ENCODE measurements around the gene CIAO2A.

Gene CIAO2A

GRCh38 chr15:64032329-64032728 is 61.3 kb downstream of the CIAO2A start:
- no peak overlapping the region for H3K27ac ChIP-seq
- no peak for TF ChIP-seq CTCF (conservative IDR thresholded peaks at IDR 0.05)

GRCh38 chr15:64030123-64030522 is 63.5 kb downstream of the CIAO2A start:
- no peak for TF ChIP-seq CTCF (conservative IDR thresholded peaks at IDR 0.05)

GRCh38 chr15:64029633-64030032 is 64.0 kb downstream of the CIAO2A start:
- TF ChIP-seq CTCF (conservative IDR thresholded peaks at IDR 0.05) = no peak
- H3K27ac ChIP-seq = no peak overlapping the region

More at GRCh38 chr15:64030123-64030522, 63.5 kb downstream of the CIAO2A start:
- no peak overlapping the region for H3K27ac ChIP-seq

DNA sequence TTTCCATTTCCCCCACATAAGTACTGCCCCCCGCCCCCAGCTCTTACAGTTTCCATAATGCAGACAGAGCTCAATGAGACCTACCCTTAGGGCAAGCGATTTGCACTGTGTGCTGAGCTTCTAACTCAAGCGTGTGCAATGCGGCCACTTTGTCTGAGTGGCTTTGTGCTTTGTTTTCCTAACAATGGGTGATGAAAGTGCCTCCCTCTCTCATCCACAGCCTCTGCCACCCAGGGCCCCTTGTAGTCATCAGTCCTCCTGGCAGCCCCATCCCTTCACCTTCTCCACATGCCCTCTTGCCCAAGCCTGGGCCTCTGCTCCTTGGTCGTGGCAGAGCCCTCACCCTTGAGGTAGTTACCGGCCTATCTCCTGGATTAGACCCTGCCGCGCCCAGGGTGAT is 64.5 kb downstream of the CIAO2A start:
- TF ChIP-seq CTCF (conservative IDR thresholded peaks at IDR 0.05) = no peak
- no peak overlapping the region for H3K27ac ChIP-seq

GRCh38 chr15:64026591-64026990 is 67.0 kb downstream of the CIAO2A start:
- TF ChIP-seq CTCF (conservative IDR thresholded peaks at IDR 0.05) = no peak

DNA sequence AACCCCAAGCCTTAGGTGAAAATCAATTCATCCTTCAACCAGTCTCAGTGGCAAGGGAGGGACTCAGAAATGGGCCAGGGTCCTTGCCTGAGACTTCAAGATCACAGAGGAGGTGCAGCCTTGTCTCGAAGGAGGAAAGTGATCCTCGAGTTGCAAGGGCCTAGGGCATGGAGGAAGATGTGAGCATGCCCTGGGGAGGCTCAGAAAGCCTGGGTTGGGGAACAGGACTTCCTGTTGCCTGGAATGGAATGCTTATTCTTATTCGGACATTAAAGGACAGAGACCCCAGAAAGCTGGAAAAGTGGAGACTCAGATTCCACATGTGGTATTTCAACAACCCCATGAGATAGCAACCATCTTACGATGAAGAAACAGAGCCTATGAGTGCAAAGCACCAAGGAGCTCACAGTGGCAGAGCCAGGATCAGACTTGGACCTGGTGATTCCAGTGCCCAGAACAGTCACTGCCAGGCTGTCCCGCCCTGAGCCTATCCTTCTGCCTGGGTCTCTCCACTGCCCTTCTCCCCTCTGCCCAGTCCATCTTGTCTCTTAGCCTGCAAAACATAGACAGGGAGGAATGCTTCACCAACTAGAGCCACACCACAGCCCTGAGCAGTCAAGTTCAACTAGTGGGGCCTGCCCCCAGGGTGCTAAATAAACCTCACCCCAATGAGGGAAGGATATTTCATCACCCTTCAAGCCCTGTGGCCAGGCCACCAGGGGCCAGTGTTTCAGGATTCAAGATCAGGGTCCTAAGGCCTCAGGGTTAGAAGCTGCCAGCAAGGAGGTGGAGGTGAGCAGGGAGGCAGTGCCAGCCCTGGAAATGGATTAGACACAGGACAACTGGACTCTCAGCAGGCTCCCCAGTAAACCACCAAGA is 69.2 kb downstream of the CIAO2A start:
- no peak for TF ChIP-seq CTCF (conservative IDR thresholded peaks at IDR 0.05)
- no peak overlapping the region for H3K27ac ChIP-seq

More at GRCh38 chr15:64026591-64026990, 67.0 kb downstream of the CIAO2A start:
- no peak overlapping the region for H3K27ac ChIP-seq

DNA sequence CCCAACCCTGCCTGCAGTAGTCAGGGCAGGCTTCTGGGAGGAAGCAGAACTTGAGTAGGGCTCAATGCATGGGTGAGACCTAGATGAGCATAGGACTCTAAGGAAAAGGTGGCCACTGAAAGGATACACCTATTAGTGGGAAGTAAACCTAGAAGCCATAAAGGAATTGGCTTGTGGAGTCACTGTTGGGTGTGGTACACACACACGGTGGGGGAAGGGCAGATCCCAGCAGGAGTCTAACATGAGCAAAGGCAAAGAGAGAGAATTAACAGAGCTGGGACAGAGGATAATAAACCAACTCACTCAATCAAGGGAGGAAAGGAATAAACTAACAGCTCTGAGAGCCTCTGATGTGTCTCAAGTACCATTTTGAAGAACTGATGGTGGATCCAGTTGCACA is 70.4 kb downstream of the CIAO2A start:
- no peak overlapping the region for H3K27ac ChIP-seq
- no peak for TF ChIP-seq CTCF (conservative IDR thresholded peaks at IDR 0.05)

Measured in VCaP (cell line).